Epithelial cell of esophagus (primary cell): ENCODE measurements around the gene TRPM3.
A peak's percentile ranks its signal among the peaks of the same experiment; 100 is the strongest.

ENCODE experiments used
- DNase-seq: peaks from one replicate; pipeline ENCODE4 v3.0.0; 2010; ENCODE audit warnings: low read depth
- H3K4me3 ChIP-seq: 2 replicates; pipeline ENCODE4 v1.5.1; 2011; ENCODE audit warnings: mild to moderate bottlenecking, low read length, control low read depth
- CTCF ChIP-seq: IDR thresholded peaks from 2 replicates; pipeline ENCODE4 v1.5.1; 2011; ENCODE audit warnings: low read depth, mild to moderate bottlenecking, low read length, control low read depth, inconsistent platforms; ENCODE audit not compliant: insufficient read depth; ENCODE audit errors: missing control alignments

Gene TRPM3

GRCh38 chr9:70479880-70480291 is 641.5 kb downstream of the TRPM3 start:
- no peak overlapping the region for H3K4me3 ChIP-seq
- no peak for TF ChIP-seq CTCF
- peak; percentile 46 for DNase-seq
